Inferior parietal cortex (tissue), 1 donor: ENCODE measurements around the gene SEPTIN10.

Experiments
- DNase-seq: peaks from one replicate; pipeline ENCODE4 v3.0.0-alpha.2; 2016; ENCODE audit errors: extremely low spot score

SEPTIN10 gene

DNA sequence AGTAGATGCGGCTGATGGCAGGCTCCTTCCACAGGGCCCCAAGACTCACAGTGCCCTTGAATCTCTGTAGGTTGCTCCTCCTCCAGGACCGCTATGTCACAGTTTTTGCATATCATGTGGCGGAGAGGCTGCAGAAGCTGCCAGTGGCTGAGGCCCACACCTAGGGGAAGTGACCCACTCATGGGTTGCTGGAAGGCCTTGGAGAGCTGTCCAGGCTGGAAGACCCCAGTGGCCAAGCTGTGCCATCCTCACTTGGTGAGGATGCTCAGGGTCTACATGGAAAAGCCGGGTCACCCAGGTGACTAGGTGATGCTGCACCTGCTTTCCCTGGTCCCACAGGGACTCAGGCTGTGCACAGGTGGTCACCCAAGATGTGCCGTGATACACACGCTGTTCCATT is 90.6 kb downstream of the SEPTIN10 start:
- no peak for DNase-seq

DNA sequence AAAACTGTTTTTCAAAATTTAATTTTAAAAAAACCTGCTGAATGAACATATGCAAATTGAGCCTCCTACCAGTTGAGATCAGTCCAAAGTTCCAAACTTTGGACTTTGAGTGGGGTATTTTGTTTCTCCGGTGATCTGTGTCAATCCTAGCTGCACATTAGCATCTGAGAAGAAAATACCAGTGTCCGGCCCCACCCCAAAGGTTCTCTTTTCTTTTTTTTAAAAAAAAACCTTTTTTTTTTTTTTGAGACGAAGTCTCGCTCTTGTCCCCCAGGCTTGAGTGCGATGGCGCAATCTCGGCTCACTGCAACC is 91.7 kb downstream of the SEPTIN10 start:
- no peak for DNase-seq

- DNase-seq, result no peak
Observed at GRCh38 chr2:109521233-109522062, 92.3 kb downstream of the SEPTIN10 start.

- no peak for DNase-seq
Observed at GRCh38 chr2:109519513-109519912, 94.3 kb downstream of the SEPTIN10 start.

DNA sequence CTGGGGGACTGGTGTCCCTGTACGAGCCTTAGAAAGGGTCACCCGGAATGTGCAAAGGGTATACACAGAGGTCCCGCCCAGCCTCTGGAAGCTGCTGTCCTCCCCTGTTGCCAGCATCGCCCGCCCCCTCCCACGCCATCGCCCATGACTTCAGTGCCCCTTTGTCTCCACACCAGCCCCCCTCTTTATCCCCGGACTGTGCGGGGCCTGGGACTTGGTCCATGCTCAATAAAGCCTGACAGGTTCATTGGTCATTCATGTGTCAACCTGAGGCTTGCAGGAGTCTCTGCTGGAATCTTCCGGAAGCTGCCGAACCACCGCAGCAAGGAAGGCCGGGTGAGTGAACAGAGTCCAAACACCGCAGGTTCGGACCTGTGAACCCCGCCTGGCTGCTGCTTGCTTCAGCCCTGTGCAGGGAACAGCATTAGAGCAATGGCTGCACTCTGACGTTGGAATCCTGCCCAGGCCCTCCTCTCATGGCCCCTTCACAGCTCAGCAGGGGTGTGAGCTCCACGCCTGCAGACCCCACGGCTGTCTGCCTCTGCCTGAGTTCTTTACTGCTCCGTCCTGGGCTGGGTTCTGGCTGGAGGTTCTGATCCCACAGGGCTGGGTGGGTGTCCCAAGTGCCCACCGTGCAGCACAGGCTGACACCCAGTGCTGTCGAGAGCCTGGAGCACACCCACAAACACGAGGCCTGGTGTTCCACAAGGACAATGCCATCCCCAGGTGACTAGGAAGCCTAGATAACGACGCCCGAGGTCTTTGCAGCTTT is 96.5 kb downstream of the SEPTIN10 start:
- DNase-seq, result no peak

GRCh38 chr2:109516445-109517117 is 97.2 kb downstream of the SEPTIN10 start:
- DNase-seq, result no peak

DNA sequence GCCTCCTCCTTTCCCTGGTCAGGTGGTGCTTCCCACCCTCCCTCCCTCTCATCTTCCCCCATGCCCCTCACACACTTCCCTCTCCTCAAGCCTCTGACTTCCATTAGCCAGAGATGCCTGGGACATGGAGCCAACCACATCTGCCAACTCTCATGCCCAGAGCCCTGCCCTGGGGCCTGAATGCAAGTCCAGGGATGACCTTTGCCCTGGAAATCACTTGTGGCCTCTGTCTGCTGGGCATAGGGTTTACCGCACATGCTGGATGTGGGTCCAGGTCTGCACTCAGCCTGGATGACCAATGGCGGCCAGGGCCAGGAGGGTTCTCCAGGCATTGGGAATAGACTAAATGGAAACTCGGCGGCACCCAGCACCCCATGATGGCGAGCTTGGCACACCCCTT is 98.9 kb downstream of the SEPTIN10 start:
- no peak for DNase-seq

- DNase-seq, result peak; percentile 70
Observed at GRCh38 chr2:109513749-109514588, 99.8 kb downstream of the SEPTIN10 start.

- DNase-seq, result no peak
Observed at GRCh38 chr2:109513230-109513629, 100.5 kb downstream of the SEPTIN10 start.

DNA sequence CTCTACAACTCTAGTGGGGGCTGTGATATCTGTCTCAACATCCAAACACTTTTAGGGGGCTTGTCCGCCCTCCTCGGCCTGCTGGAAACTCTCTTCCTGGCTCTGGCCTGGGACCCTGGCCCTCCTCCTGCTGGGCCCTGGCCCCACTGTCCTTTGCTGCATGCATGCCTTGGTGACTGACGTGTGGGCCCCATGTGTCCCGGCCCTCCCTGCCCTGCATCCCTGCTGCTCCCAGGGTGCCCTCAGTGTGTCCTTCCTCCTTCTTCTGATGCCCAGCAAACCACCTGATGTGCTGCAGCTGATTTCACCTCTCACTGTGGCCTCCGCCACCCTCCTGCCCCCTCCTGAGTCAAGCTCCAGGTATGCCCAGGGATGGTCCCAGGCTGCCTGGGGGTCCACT is 101.7 kb downstream of the SEPTIN10 start:
- DNase-seq, result no peak

- no peak for DNase-seq
Observed at GRCh38 chr2:109511168-109511567, 102.6 kb downstream of the SEPTIN10 start.

DNA sequence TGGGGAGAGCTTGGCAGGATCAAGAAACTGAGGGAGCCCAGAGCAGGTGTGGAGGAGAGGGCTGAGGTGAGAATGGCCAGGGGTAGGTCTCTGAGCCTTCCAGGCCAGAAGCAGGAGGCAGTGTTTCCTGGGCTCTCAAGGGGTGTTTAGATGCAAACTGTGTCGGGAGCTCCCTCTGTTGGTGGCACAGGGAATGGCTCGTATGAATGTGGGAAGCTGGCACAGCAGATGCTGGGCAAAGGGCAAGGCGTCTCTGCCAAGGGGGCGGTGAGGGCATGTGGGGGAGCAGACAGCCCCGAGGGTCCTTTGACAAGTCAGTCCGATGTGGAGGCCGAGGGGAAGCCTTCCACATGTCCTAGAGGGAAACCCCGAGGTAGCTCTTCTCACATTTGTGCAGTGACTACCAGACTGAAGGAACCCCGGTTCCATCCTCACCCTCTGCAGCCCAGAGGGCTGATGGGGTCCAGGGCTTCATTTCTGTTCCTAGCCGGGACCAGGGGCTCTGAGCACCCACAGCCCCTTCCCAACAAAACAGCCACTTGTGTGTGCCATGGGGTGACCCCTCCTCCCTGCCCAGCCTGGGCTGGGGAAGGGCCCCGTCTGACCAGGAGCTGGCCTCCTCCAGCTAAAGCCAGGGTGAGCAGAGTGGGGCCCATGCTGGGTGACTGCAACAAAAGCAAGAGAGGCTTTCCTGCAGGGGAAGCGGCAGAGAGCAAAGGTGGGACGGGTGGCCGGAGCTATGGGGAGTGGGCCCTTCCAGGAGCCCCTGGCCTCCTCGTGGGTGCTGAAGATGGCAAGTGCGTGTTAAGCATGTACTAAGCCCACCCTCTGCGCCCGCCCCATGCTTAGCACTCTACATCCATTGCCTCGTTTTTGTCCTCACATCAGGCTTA is 103.4 kb downstream of the SEPTIN10 start:
- peak; percentile 85 for DNase-seq

GRCh38 chr2:109508556-109508955 is 105.2 kb downstream of the SEPTIN10 start:
- no peak for DNase-seq

GRCh38 chr2:109507828-109508227 is 105.9 kb downstream of the SEPTIN10 start:
- DNase-seq, result no peak

DNA sequence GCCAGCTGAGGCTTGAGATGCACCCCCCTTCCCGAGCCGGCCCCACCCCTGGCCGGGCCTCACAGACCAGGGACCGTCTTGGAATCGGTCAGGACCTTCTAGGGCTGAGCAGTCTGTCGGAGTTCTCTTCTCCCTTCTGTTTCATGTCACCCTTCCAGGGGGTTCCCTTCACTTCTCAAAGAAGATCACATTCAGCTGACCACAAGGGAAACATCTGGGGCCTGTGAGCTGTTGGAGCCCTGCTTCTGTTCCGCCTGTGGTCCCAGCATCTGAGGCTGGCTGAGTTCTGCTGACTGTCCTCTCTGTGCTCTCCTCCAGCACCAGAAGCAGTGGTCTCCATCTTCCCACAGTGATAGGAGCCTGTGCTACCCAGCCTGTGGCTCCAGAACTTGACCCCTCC is 106.5 kb downstream of the SEPTIN10 start:
- DNase-seq, result no peak

GRCh38 chr2:109503191-109503590 is 110.6 kb downstream of the SEPTIN10 start:
- no peak for DNase-seq

- DNase-seq, result no peak
Observed at GRCh38 chr2:109501461-109501860, 112.3 kb downstream of the SEPTIN10 start.

DNA sequence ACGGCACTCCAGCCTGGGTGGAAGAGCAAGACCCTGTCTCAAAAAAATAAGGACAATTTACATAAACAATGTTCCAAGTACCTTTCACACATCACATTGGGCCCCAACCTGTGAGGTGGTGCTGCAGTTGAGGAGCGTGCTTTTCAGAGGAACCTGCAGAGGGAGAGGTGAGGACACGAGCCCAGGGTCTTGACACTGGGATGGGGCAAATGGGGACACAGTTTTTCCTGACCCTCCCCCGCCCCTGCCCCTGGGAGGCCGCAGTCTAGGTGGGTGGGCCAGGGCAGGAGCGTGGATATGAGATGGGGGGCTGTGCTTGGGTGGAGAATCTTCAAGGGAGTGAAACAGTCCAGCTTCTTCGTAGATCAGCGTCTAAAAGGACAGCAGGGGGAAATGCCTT is 112.9 kb downstream of the SEPTIN10 start:
- DNase-seq, result no peak

- DNase-seq, result no peak
Observed at GRCh38 chr2:109499566-109499965, 114.2 kb downstream of the SEPTIN10 start.

DNA sequence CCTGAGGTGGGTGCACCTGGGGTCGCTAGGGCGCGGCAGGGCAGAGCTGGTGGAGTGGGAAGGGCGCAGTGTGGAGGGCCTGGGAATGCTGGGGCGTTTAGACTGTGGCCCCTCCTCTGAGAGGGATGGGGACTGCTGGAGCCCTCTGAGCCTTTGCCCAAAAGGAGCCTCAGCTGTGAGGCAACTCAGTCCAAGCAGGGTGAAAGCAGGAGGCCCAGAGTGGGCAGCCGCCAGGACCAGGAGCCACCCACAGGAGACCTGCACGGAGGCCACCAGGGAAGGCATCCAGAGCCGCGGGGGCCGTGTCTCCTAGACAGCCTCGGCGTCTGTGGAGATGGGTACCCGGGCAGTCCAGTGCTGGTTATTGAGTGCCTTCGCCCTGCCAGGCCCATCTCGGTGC is 114.9 kb downstream of the SEPTIN10 start:
- DNase-seq, result no peak
